OCI-LY1 (cell line): Measurements from ENCODE around the gene LRRC4B.

Experiments used
- H2AFZ ChIP-seq: fragments of 200-600 bp; sonication (generic), shearing (Covaris generic); 2 replicates; pipeline ENCODE4 v1.6.0; 2014; ENCODE audit warnings: antibody characterized with exemption, mild to moderate bottlenecking, low read length
- H3F3A ChIP-seq: fragments of 200-600 bp; sonication (generic), shearing (Covaris generic); 2 replicates; pipeline ENCODE4 v1.6.0; 2014; ENCODE audit warnings: mild to moderate bottlenecking, antibody characterized with exemption, low read length, moderate library complexity; ENCODE audit not compliant: insufficient read depth
- H3K27ac ChIP-seq: fragments of 200-600 bp; sonication (generic); 2 replicates; pipeline ENCODE4 v1.5.1; 2014; ENCODE audit warnings: low read length, mixed run types, mild to moderate bottlenecking, low read depth; ENCODE audit not compliant: poor library complexity, severe bottlenecking
- H3K27me3 ChIP-seq: fragments of 200-600 bp; sonication (generic); 2 replicates; pipeline ENCODE4 v1.6.0; 2014; ENCODE audit warnings: antibody characterized with exemption, mild to moderate bottlenecking, low read length, moderate library complexity; ENCODE audit not compliant: insufficient read depth
- H3K36me3 ChIP-seq: fragments of 200-600 bp; sonication (generic); 2 replicates; pipeline ENCODE4 v1.6.1; 2014; ENCODE audit warnings: mild to moderate bottlenecking, antibody characterized with exemption, low read length, moderate library complexity, mixed read lengths; ENCODE audit not compliant: insufficient read depth
- H3K4me1 ChIP-seq: fragments of 200-600 bp; sonication (generic); 2 replicates; pipeline ENCODE4 v1.5.1; 2014; ENCODE audit warnings: mild to moderate bottlenecking, low read length, moderate library complexity; ENCODE audit not compliant: insufficient read depth, severe bottlenecking
- H3K4me2 ChIP-seq: fragments of 200-600 bp; sonication (generic), shearing (Covaris generic); 2 replicates; pipeline ENCODE4 v1.6.1; 2014; ENCODE audit warnings: low read length
- H3K4me3 ChIP-seq: fragments of 200-600 bp; sonication (generic); 2 replicates; pipeline ENCODE4 v1.5.1; 2014; ENCODE audit warnings: low read length, low read depth, mild to moderate bottlenecking, mixed read lengths; ENCODE audit not compliant: poor library complexity, severe bottlenecking
- H3K79me2 ChIP-seq: fragments of 200-600 bp; shearing (Covaris generic); 2 replicates; pipeline ENCODE4 v1.6.1; 2016; ENCODE audit warnings: mixed run types, low read length, mixed read lengths; ENCODE audit not compliant: insufficient read depth
- H3K9ac ChIP-seq: fragments of 200-600 bp; sonication (generic), shearing (Covaris generic); 2 replicates; pipeline ENCODE4 v1.6.1; 2014; ENCODE audit warnings: mild to moderate bottlenecking, low read length, mixed read lengths
- H3K9me2 ChIP-seq: fragments of 200-600 bp; sonication (generic), shearing (Covaris generic); 2 replicates; pipeline ENCODE4 v1.6.1; 2014; ENCODE audit warnings: low read depth, mild to moderate bottlenecking, low read length, mixed read lengths
- H3K9me3 ChIP-seq: fragments of 200-600 bp; shearing (Covaris generic); 2 replicates; pipeline ENCODE4 v1.6.1; 2014; ENCODE audit warnings: low read length, mixed read lengths
- H4K20me1 ChIP-seq: fragments of 200-600 bp; sonication (generic), shearing (Covaris generic); 2 replicates; pipeline ENCODE4 v1.6.0; 2016; ENCODE audit warnings: mild to moderate bottlenecking, low read length; ENCODE audit not compliant: insufficient read depth
- CTCF ChIP-seq: fragments of 200-600 bp; sonication (generic), shearing (Covaris generic); IDR thresholded peaks from 2 replicates; pipeline ENCODE4 v1.5.1; 2017; ENCODE audit warnings: mild to moderate bottlenecking, antibody characterized with exemption, low read length, moderate library complexity, mixed read lengths
- EZH2 ChIP-seq: fragments of 200-600 bp; sonication (generic), shearing (Covaris generic); IDR thresholded peaks from 2 replicates; pipeline ENCODE4 v1.8.0; 2017; ENCODE audit warnings: borderline replicate concordance, mixed run types, mild to moderate bottlenecking, antibody characterized with exemption, low read length, moderate library complexity, mixed read lengths

The LRRC4B gene

GRCh38 chr19:50489461-50490011, 78.7 kb downstream of the LRRC4B start:
- no peaks in the 10 kb centered on the region for H3F3A ChIP-seq
- no peak overlapping the region for H2AFZ ChIP-seq
- no peaks in the 10 kb centered on the region for H3K79me2 ChIP-seq
- H4K20me1 ChIP-seq, result no peaks in the 10 kb centered on the region
- H3K27me3 ChIP-seq, result peaks cover 6% of the 10 kb centered on the region; the same call in 1 of the 2 replicates
- H3K36me3 ChIP-seq, result peaks cover 23% of the 10 kb centered on the region
- TF ChIP-seq CTCF, result no peak
- no peak for TF ChIP-seq EZH2
- H3K27ac ChIP-seq, result no peak overlapping the region
- no peaks in the 10 kb centered on the region for H3K9me2 ChIP-seq
- H3K4me1 ChIP-seq, result no peaks in the 10 kb centered on the region
- H3K4me3 ChIP-seq, result no peak overlapping the region
- H3K4me2 ChIP-seq, result no peak overlapping the region
- H3K9ac ChIP-seq, result no peak overlapping the region
- H3K9me3 ChIP-seq, result peaks cover 9% of the 10 kb centered on the region

- Histone ChIP-seq H3K9me3 (peaks cover 9% of the 10 kb centered on the region), H3K9ac (no peak overlapping the region), H4K20me1 (no peaks in the 10 kb centered on the region), H3K4me1 (no peaks in the 10 kb centered on the region), H3K79me2 (no peaks in the 10 kb centered on the region), H3K9me2 (no peaks in the 10 kb centered on the region), H3K36me3 (peaks cover 32% of the 10 kb centered on the region), H3K4me3 (no peak overlapping the region), H3K4me2 (no peak overlapping the region), H3F3A (no peaks in the 10 kb centered on the region), H3K27me3 (peaks cover 6% of the 10 kb centered on the region; the same call in 1 of the 2 replicates), H2AFZ (no peak overlapping the region), H3K27ac (no peak overlapping the region)
- TF ChIP-seq CTCF (no peak), EZH2 (no peak)
Observed at GRCh38 chr19:50488389-50489194, 79.6 kb downstream of the LRRC4B start.

GRCh38 chr19:50486823-50487515, 81.3 kb downstream of the LRRC4B start:
- Histone ChIP-seq H3F3A (no peaks in the 10 kb centered on the region), H3K9ac (no peak overlapping the region), H3K9me3 (peaks cover 9% of the 10 kb centered on the region), H3K4me2 (no peak overlapping the region), H3K4me1 (no peaks in the 10 kb centered on the region), H2AFZ (no peak overlapping the region), H3K27ac (no peak overlapping the region), H3K79me2 (no peaks in the 10 kb centered on the region), H3K4me3 (no peak overlapping the region), H3K9me2 (no peaks in the 10 kb centered on the region), H3K27me3 (peaks cover 6% of the 10 kb centered on the region; the same call in 1 of the 2 replicates), H3K36me3 (peaks cover 46% of the 10 kb centered on the region), H4K20me1 (no peaks in the 10 kb centered on the region)
- TF ChIP-seq CTCF (peak; percentile 61), EZH2 (no peak)
